CD14-positive monocyte (primary cell): ENCODE measurements around the gene HAPLN2. TPM values are rescaled to one million over a fixed set of nuclear protein-coding genes. Genes with fewer than 3 reads are reported as not detected.

Experiments
- DNase-seq, 3 donors: peaks; one replicate each; pipeline ENCODE4 v3.0.0-alpha.2; 2011 to 2022
- H2AFZ ChIP-seq: 2 replicates; pipeline ENCODE4 v1.6.0; 2012; ENCODE audit warnings: mild to moderate bottlenecking, low read depth, low read length, inconsistent platforms; ENCODE audit not compliant: insufficient read depth, poor library complexity, severe bottlenecking
- H3K27ac ChIP-seq, 2 donors: 1 replicate in 1 of 2; 2 replicates in 1 of 2; pipeline ENCODE4 v1.5.1; 2012 to 2013; ENCODE audit warnings: low read length in 2 of 2, control low read depth in 1 of 2, inconsistent platforms in 1 of 2, low read depth in 1 of 2, mild to moderate bottlenecking in 1 of 2
- H3K27me3 ChIP-seq, 2 donors: one replicate each; pipeline versions ENCODE4 v1.6.0 to v1.6.1; 2011 to 2013; ENCODE audit warnings: low read length in 2 of 2; ENCODE audit not compliant: control insufficient read depth in 2 of 2, insufficient read depth in 2 of 2
- H3K36me3 ChIP-seq, 2 donors: replicated peaks in 1 of 2; 1 replicate in 1 of 2; 2 replicates in 1 of 2; pipeline versions ENCODE4 v1.5.1 to v1.6.1; 2012 to 2013; ENCODE audit warnings: low read length in 2 of 2, control low read depth in 1 of 2, inconsistent platforms in 1 of 2, mild to moderate bottlenecking in 1 of 2; ENCODE audit not compliant: insufficient read depth in 2 of 2, control insufficient read depth in 1 of 2
- H3K4me1 ChIP-seq, 2 donors: 1 replicate in 1 of 2; 2 replicates in 1 of 2; pipeline versions ENCODE4 v1.5.1 to v1.6.1; 2012 to 2013; ENCODE audit warnings: low read length in 2 of 2, control low read depth in 1 of 2, inconsistent platforms in 1 of 2, mild to moderate bottlenecking in 1 of 2, moderate library complexity in 1 of 2; ENCODE audit not compliant: insufficient read depth in 2 of 2, control insufficient read depth in 1 of 2
- H3K4me2 ChIP-seq: replicated peaks from 2 replicates; pipeline ENCODE3; 2012; ENCODE audit warnings: low read length, moderate library complexity, mild to moderate bottlenecking; ENCODE audit not compliant: poor library complexity, severe bottlenecking; ENCODE audit errors: extremely low read depth
- H3K4me3 ChIP-seq, 3 experiments: fragments of 200-600 bp in 1 of 3; sonication (generic) in 1 of 3; replicated peaks in 1 of 3; 1 replicate in 2 of 3; 2 replicates in 1 of 3; pipeline ENCODE4 v1.5.1; 2011 to 2013; ENCODE audit warnings: low read length in 3 of 3, mild to moderate bottlenecking in 3 of 3, control low read depth in 2 of 3, low read depth in 2 of 3, inconsistent platforms in 1 of 3, moderate library complexity in 1 of 3
- H3K79me2 ChIP-seq: 2 replicates; pipeline ENCODE4 v1.6.0; 2012; ENCODE audit warnings: mild to moderate bottlenecking, control low read depth, inconsistent platforms, low read length, moderate library complexity; ENCODE audit not compliant: insufficient read depth
- H3K9ac ChIP-seq: 2 replicates; pipeline ENCODE4 v1.6.0; 2017; ENCODE audit warnings: low read length, mild to moderate bottlenecking; ENCODE audit not compliant: insufficient read depth, poor library complexity, severe bottlenecking
- H3K9me3 ChIP-seq, 2 donors: replicated peaks in 1 of 2; 1 replicate in 1 of 2; 2 replicates in 1 of 2; pipeline versions ENCODE4 v1.5.1 to v1.6.1; 2012 to 2013; ENCODE audit warnings: low read length in 2 of 2, control low read depth in 1 of 2; ENCODE audit not compliant: control insufficient read depth in 1 of 2, insufficient read depth in 1 of 2
- H4K20me1 ChIP-seq: 2 replicates; pipeline ENCODE4 v1.6.0; 2012; ENCODE audit warnings: mild to moderate bottlenecking, low read length, control low read depth, moderate library complexity; ENCODE audit not compliant: insufficient read depth
- H3K27ac Mint-ChIP-seq, 7 donors: one replicate each; pipeline ENCODE4 v1.8.0; 2020; ENCODE audit warnings: mild to moderate bottlenecking in 7 of 7, mixed read lengths in 7 of 7, moderate library complexity in 6 of 7, inconsistent platforms in 2 of 7
- H3K27me3 Mint-ChIP-seq, 3 donors: one replicate each; pipeline ENCODE4 v1.8.0; 2021 to 2022; ENCODE audit warnings: low read depth in 3 of 3, mild to moderate bottlenecking in 3 of 3, mixed read lengths in 3 of 3, moderate library complexity in 3 of 3, inconsistent platforms in 1 of 3
- H3K36me3 Mint-ChIP-seq, 2 donors: one replicate each; pipeline ENCODE4 v1.8.0; 2020; ENCODE audit warnings: mixed read lengths in 2 of 2, inconsistent platforms in 1 of 2, mild to moderate bottlenecking in 1 of 2
- H3K4me1 Mint-ChIP-seq: one replicate; pipeline ENCODE4 v1.8.0; 2020; ENCODE audit warnings: mild to moderate bottlenecking, mixed read lengths
- H3K4me3 Mint-ChIP-seq, 2 donors: one replicate each; pipeline ENCODE4 v1.8.0; 2020; ENCODE audit warnings: mild to moderate bottlenecking in 2 of 2, mixed read lengths in 2 of 2, moderate library complexity in 1 of 2
- H3K9me3 Mint-ChIP-seq, 7 donors: one replicate each; pipeline ENCODE4 v1.8.0; 2020 to 2022; ENCODE audit warnings: mixed read lengths in 7 of 7, mild to moderate bottlenecking in 6 of 7, moderate library complexity in 6 of 7, inconsistent platforms in 2 of 7
- WGBS: methylation state at CpG from one replicate; pipeline ENCODE4 v1.1.5; 2013; ENCODE audit warnings: missing lambda C conversion rate; ENCODE audit not compliant: insufficient coverage; 5-methylcytosine and 5-hydroxymethylcytosine counted together
- intact Hi-C, 2 donors: fragments of 100-400 bp; cut with micrococcal nuclease; formaldehyde crosslinking; loops; one replicate each; pipeline versions ENCODE4 v1.15.0 to v1.15.1; 2023
- polyA plus RNA-seq, 3 donors: library from polyadenylated mRNA; depleted of rRNA in 1 of 3; unstranded in 2 of 3; stranded (reverse) in 1 of 3; fragments of 300-500 nt in 2 of 3; fragments of >200 nt in 1 of 3; fragmentation: Illumina TruSeq in 2 of 3; gene quantifications; 1 replicate in 2 of 3; 2 replicates in 1 of 3; pipeline ENCODE4 v1.2.3, GENCODE V29; 2012 to 2021
- TF ChIP-seq, protein P1 (sequence below): fragments of 200-600 bp; IDR thresholded peaks from one replicate; pipeline ENCODE4 v1.8.0; 2022; ENCODE audit warnings: antibody characterized with exemption, mild to moderate bottlenecking

HAPLN2 gene
- polyA plus RNA-seq, 3 donors: not detected

- TF ChIP-seq, protein P1, sequence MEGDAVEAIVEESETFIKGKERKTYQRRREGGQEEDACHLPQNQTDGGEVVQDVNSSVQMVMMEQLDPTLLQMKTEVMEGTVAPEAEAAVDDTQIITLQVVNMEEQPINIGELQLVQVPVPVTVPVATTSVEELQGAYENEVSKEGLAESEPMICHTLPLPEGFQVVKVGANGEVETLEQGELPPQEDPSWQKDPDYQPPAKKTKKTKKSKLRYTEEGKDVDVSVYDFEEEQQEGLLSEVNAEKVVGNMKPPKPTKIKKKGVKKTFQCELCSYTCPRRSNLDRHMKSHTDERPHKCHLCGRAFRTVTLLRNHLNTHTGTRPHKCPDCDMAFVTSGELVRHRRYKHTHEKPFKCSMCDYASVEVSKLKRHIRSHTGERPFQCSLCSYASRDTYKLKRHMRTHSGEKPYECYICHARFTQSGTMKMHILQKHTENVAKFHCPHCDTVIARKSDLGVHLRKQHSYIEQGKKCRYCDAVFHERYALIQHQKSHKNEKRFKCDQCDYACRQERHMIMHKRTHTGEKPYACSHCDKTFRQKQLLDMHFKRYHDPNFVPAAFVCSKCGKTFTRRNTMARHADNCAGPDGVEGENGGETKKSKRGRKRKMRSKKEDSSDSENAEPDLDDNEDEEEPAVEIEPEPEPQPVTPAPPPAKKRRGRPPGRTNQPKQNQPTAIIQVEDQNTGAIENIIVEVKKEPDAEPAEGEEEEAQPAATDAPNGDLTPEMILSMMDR: no peak
- Histone ChIP-seq H3K36me3 (peaks cover 25 to 41% of the 10 kb centered on the region in 2 donors), H3K9ac (peak overlapping the region; percentile 79), H3K27ac (peak overlapping the region; percentile 0 to 84), H2AFZ (peak overlapping the region; percentile 97), H3K4me3 (peak overlapping the region; percentile 63 to 88 (median 70)), H3K27me3 (no peaks in the 10 kb centered on the region), H4K20me1 (no peaks in the 10 kb centered on the region), H3K4me2 (peak overlapping the region; percentile 95), H3K9me3 (no peaks in the 10 kb centered on the region), H3K79me2 (peaks cover 9% of the 10 kb centered on the region), H3K4me1 (peaks cover 14 to 20% of the 10 kb centered on the region in 2 donors)
- peak overlapping the region in 3 of 7 donors; percentile 11 to 84 (median 63) for H3K27ac Mint-ChIP-seq
- intact Hi-C loops: no loop called here
- peaks cover 17% of the 10 kb centered on the region for H3K4me1 Mint-ChIP-seq
- peaks cover 33 to 35% of the 10 kb centered on the region in 2 donors for H3K36me3 Mint-ChIP-seq
- no peaks in the 10 kb centered on the region for H3K9me3 Mint-ChIP-seq
- H3K4me3 Mint-ChIP-seq: peak overlapping the region; percentile 82 to 90
- WGBS: 67% methylated on average over 7 of the region's 16 CpGs
- peaks cover 0 to 2% (median 0%) of the 10 kb centered on the region in 3 donors for H3K27me3 Mint-ChIP-seq
- DNase-seq: no peak
Observed at GRCh38 chr1:156592158-156592909, 26.9 kb upstream of the HAPLN2 start.

DNA sequence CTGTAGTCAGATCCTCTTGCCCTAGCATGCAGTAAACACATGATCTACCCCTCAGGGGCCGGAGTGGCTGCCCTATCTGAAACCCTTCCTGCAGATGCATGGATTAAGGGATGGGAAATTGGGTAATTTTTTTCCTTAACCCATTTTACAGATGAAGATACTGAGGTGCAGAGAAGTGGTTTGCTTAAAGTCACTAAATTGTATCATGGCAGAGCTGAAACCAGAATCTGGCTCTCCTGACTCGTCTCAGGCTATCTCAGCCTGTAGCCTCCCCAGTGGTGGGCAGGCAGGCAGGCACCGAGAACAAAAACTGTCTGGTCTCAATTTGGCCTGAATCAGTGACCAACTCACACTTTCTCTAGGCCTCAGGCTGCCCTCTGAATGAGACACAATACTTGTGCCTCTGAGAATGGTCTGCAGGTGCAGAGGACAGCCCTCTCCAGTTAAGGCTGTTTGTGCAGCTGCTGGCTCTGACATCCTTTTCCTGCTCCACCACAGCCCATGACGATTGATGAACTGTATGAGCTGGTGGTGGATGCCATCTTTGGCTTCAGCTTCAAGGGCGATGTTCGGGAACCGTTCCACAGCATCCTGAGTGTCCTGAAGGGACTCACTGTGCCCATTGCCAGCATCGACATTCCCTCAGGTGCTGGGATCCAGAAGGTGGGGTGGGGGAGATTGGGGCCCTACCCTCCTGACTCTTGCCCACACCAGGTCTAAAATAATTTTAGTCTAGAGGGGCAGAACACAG, 26.1 kb upstream of the HAPLN2 start:
- intact Hi-C loops: no loop called here
- peaks cover 9% of the 10 kb centered on the region for H3K79me2 ChIP-seq
- H4K20me1 ChIP-seq: no peaks in the 10 kb centered on the region
- H3K27ac ChIP-seq: no peak overlapping the region
- H3K36me3 ChIP-seq: peaks cover 33 to 49% of the 10 kb centered on the region in 2 donors
- peaks cover 0 to 2% (median 0%) of the 10 kb centered on the region in 3 donors for H3K27me3 Mint-ChIP-seq
- H3K9ac ChIP-seq: no peak overlapping the region
- WGBS: 95% methylated on average over 2 of the region's 8 CpGs
- no peak overlapping the region for H3K4me2 ChIP-seq
- no peak overlapping the region for H3K4me3 Mint-ChIP-seq
- peaks cover 39 to 43% of the 10 kb centered on the region in 2 donors for H3K36me3 Mint-ChIP-seq
- H3K9me3 ChIP-seq: no peaks in the 10 kb centered on the region
- no peaks in the 10 kb centered on the region for H3K9me3 Mint-ChIP-seq
- DNase-seq: no peak
- H3K4me1 ChIP-seq: peaks cover 14 to 20% of the 10 kb centered on the region in 2 donors
- H3K4me1 Mint-ChIP-seq: peaks cover 17% of the 10 kb centered on the region
- no peak overlapping the region for H3K27ac Mint-ChIP-seq
- no peak overlapping the region for H2AFZ ChIP-seq
- no peaks in the 10 kb centered on the region for H3K27me3 ChIP-seq
- no peak overlapping the region for H3K4me3 ChIP-seq
- TF ChIP-seq, protein P1: no peak
